H1 (cell line): ENCODE results near the gene ADD3.
A peak's percentile ranks its signal among the peaks of the same experiment; 100 is the strongest.

ENCODE experiments used
- TBP ChIP-seq: IDR thresholded peaks from 2 replicates; pipeline ENCODE4 v1.6.1; 2011; ENCODE audit warnings: low read depth, low read length, improper control_type of control experiment
- TEAD4 ChIP-seq: IDR thresholded peaks from 2 replicates; pipeline ENCODE4 v1.6.1; 2012; ENCODE audit warnings: low read depth, low read length, inconsistent platforms, mixed read lengths

- TF ChIP-seq TBP (peak; percentile 51; the same call in 1 of the 2 replicates), TEAD4 (no peak)
These were observed at the start of gene ADD3 for GRCh38 chr10:110007701-110008517.
